Measurements from ENCODE around the gene EEFSEC. TPM values are rescaled to one million over a fixed set of nuclear protein-coding genes. Genes with fewer than 3 reads are reported as not detected.

EEFSEC gene
- total RNA-seq, 1 donor from 2014 or later, result 10.1 TPM

GRCh38 chr3:128367221-128367620, 213.9 kb downstream of the EEFSEC start:
- TF ChIP-seq CTCF (conservative IDR thresholded peaks at IDR 0.05; ENCODE audit: low read depth, low read length), result no peak
- no peak overlapping the region for H3K4me3 ChIP-seq (ENCODE audit: low read depth, low read length)
- DNase-seq (ENCODE audit: low read depth), result no peak

GRCh38 chr3:128367761-128368160, 214.5 kb downstream of the EEFSEC start:
- DNase-seq (ENCODE audit: low read depth), result no peak
- no peak overlapping the region for H3K4me3 ChIP-seq (ENCODE audit: low read depth, low read length)
- TF ChIP-seq CTCF (conservative IDR thresholded peaks at IDR 0.05; ENCODE audit: low read depth, low read length), result no peak

DNA sequence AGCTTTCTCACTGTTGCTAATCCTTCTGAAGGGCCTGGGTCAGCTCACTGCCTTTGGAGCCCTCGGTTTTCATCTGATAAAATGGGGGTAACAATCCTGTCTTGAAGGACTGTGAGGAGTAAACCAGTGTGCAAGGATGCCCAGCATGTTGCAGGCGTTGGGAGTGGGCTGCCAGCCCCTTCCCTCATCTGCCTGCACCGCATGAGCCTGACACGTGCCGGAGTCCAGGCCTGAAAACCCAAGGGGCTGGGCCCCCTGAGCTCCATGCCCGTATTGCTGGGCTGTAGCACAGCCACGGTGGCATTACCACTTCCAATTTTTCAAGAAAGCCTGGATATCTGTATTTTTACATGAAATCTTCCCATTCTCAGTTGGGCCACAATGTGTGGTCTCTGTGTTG, 215.3 kb downstream of the EEFSEC start:
- no peak for TF ChIP-seq CTCF (conservative IDR thresholded peaks at IDR 0.05; ENCODE audit: low read depth, low read length)
- no peak overlapping the region for H3K4me3 ChIP-seq (ENCODE audit: low read depth, low read length)
- DNase-seq (ENCODE audit: low read depth), result no peak

GRCh38 chr3:128369121-128369703, 215.9 kb downstream of the EEFSEC start:
- no peak for TF ChIP-seq CTCF (conservative IDR thresholded peaks at IDR 0.05; ENCODE audit: low read depth, low read length)
- DNase-seq (ENCODE audit: low read depth), result no peak
- H3K4me3 ChIP-seq (ENCODE audit: low read depth, low read length), result no peak overlapping the region

- DNase-seq (ENCODE audit: low read depth), result no peak
- peak; percentile 17 for TF ChIP-seq CTCF (conservative IDR thresholded peaks at IDR 0.05; ENCODE audit: low read depth, low read length)
- H3K4me3 ChIP-seq (ENCODE audit: low read depth, low read length), result no peak overlapping the region
Measured at GRCh38 chr3:128369881-128370642, 216.8 kb downstream of the EEFSEC start.

DNA sequence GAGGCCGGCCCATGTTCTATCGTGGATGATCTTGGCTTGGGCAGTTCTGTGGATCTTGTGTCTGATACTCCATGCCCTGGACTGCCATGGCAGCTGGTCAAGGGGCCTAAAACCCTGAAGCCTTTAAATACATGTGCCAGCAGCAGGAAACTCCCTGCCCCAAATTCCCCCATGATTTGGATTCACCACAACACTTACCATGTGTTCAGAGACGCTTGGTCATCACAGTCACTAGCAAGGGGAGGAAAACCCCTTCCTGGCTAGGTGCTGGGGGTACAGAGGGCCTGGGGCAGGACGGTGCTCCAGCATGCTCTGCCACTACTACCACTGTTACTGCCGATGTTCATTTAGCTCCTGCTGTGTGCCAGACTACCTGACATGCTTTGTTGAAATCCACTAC, 219.0 kb downstream of the EEFSEC start:
- no peak for TF ChIP-seq CTCF (conservative IDR thresholded peaks at IDR 0.05; ENCODE audit: low read depth, low read length)
- H3K4me3 ChIP-seq (ENCODE audit: low read depth, low read length), result no peak overlapping the region
- DNase-seq (ENCODE audit: low read depth), result no peak

Measured in epithelial cell of proximal tubule (primary cell).